ENCODE data around the gene BICC1. TPM values are rescaled to one million over a fixed set of nuclear protein-coding genes. Genes with fewer than 3 reads are reported as not detected.

The BICC1 gene
- total and polyA plus RNA-seq, 2 of the 13 experiments (the other 11 are each of a cell fraction or from before 2014, with no cell fraction given), result 0.18 to 1.5 TPM

DNA sequence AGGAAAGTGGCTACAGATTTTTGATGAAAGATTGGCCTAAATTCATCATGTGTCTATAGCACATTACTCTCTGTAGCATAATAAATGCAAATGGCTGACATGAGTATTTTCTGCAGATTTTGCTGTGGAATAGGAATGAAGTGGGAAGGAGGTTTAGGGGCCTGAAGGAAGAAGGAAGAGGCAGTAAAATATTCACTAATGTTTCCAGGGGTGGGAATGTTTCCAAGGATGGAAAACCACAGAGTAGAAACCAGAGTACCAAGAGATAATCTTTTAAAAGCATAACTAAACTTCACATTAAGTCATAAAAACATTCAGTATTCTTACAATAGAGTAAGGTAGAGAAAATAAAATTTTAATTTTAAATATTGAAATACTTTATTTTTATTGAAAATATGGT, 267.8 kb downstream of the BICC1 start:
- DNase-seq (ENCODE audit: low spot score) (no peak), FAIRE-seq (no peak), ATAC-seq (no peak)
- Histone ChIP-seq H3K27ac (ENCODE audit: extremely low read length, insufficient read depth, low read length) (no peak overlapping the region), H3K4me3 (replicated peaks in 1 of 3; ENCODE audit: insufficient read depth in 1 of 3, low read depth in 2 of 3, low read length in 3 of 3) (no peak overlapping the region), H3K4me2 (ENCODE audit: low read depth, low read length) (no peak overlapping the region), H3K27me3 (ENCODE audit: control insufficient read depth in 1 of 2, insufficient read depth in 2 of 2, low read length in 2 of 2) (no peaks in the 10 kb centered on the region), H3K9me3 (ENCODE audit: low read length) (no peaks in the 10 kb centered on the region), H3K79me2 (ENCODE audit: insufficient read depth, low read length) (no peaks in the 10 kb centered on the region), H3K9ac (ENCODE audit: insufficient read depth, low read depth, low read length) (no peak overlapping the region), H4K20me1 (ENCODE audit: insufficient read depth, low read length) (no peaks in the 10 kb centered on the region), H2AFZ (ENCODE audit: low read length) (no peak overlapping the region), H3K4me1 (ENCODE audit: insufficient read depth, low read length) (peaks cover 8% of the 10 kb centered on the region; the same call in 1 of the 2 replicates), H3K36me3 (replicated peaks in 1 of 2; ENCODE audit: control insufficient read depth in 1 of 2, insufficient read depth in 2 of 2, low read length in 2 of 2) (no peaks in the 10 kb centered on the region)
- CTCF ChIA-PET (ENCODE audit: low intra/inter-chr PET ratio, low total read pairs), result interaction anchor here (2.6 kb wide), 1 partner anchor 841 kb away, joined by 12 read pairs; no protein-coding TSS in a partner anchor
- in situ Hi-C loops (cut with HindIII; ENCODE audit: extremely low pct_ligation_motif_present, low pct_unique_long_range_greater_than_20kb), result loop anchor here (5.0 to 25.0 kb wide), 3 partner anchors 842 to 1257 kb away; no protein-coding TSS in a partner anchor
- no TSS peak for BruUV-seq (replicated peaks)
- POLR2A ChIA-PET, result no interaction called here
- intact Hi-C loops (cut with micrococcal nuclease; ENCODE audit: unreplicated experiment), result loop anchor here (5.0 to 10.0 kb wide), 3 partner anchors 174 to 462 kb away; no protein-coding TSS in a partner anchor
- TF ChIP-seq, protein P1, sequence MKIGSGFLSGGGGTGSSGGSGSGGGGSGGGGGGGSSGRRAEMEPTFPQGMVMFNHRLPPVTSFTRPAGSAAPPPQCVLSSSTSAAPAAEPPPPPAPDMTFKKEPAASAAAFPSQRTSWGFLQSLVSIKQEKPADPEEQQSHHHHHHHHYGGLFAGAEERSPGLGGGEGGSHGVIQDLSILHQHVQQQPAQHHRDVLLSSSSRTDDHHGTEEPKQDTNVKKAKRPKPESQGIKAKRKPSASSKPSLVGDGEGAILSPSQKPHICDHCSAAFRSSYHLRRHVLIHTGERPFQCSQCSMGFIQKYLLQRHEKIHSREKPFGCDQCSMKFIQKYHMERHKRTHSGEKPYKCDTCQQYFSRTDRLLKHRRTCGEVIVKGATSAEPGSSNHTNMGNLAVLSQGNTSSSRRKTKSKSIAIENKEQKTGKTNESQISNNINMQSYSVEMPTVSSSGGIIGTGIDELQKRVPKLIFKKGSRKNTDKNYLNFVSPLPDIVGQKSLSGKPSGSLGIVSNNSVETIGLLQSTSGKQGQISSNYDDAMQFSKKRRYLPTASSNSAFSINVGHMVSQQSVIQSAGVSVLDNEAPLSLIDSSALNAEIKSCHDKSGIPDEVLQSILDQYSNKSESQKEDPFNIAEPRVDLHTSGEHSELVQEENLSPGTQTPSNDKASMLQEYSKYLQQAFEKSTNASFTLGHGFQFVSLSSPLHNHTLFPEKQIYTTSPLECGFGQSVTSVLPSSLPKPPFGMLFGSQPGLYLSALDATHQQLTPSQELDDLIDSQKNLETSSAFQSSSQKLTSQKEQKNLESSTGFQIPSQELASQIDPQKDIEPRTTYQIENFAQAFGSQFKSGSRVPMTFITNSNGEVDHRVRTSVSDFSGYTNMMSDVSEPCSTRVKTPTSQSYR (CRISPR knock-in tag; IDR thresholded peaks at IDR 0.05; ENCODE audit: borderline replicate concordance), result no peak
- TF ChIP-seq NFYC (CRISPR knock-in tag; IDR thresholded peaks at IDR 0.05), result no peak
- no peak for TF ChIP-seq ZNF431 (CRISPR knock-in tag; IDR thresholded peaks at IDR 0.05; ENCODE audit: borderline replicate concordance, low read depth)
- TF ChIP-seq ELF4 (CRISPR knock-in tag; IDR thresholded peaks at IDR 0.05; ENCODE audit: borderline replicate concordance), result no peak
- TF ChIP-seq, protein P2, sequence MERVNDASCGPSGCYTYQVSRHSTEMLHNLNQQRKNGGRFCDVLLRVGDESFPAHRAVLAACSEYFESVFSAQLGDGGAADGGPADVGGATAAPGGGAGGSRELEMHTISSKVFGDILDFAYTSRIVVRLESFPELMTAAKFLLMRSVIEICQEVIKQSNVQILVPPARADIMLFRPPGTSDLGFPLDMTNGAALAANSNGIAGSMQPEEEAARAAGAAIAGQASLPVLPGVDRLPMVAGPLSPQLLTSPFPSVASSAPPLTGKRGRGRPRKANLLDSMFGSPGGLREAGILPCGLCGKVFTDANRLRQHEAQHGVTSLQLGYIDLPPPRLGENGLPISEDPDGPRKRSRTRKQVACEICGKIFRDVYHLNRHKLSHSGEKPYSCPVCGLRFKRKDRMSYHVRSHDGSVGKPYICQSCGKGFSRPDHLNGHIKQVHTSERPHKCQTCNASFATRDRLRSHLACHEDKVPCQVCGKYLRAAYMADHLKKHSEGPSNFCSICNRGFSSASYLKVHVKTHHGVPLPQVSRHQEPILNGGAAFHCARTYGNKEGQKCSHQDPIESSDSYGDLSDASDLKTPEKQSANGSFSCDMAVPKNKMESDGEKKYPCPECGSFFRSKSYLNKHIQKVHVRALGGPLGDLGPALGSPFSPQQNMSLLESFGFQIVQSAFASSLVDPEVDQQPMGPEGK (CRISPR knock-in tag; IDR thresholded peaks at IDR 0.05), result no peak
- TF ChIP-seq, protein P3, sequence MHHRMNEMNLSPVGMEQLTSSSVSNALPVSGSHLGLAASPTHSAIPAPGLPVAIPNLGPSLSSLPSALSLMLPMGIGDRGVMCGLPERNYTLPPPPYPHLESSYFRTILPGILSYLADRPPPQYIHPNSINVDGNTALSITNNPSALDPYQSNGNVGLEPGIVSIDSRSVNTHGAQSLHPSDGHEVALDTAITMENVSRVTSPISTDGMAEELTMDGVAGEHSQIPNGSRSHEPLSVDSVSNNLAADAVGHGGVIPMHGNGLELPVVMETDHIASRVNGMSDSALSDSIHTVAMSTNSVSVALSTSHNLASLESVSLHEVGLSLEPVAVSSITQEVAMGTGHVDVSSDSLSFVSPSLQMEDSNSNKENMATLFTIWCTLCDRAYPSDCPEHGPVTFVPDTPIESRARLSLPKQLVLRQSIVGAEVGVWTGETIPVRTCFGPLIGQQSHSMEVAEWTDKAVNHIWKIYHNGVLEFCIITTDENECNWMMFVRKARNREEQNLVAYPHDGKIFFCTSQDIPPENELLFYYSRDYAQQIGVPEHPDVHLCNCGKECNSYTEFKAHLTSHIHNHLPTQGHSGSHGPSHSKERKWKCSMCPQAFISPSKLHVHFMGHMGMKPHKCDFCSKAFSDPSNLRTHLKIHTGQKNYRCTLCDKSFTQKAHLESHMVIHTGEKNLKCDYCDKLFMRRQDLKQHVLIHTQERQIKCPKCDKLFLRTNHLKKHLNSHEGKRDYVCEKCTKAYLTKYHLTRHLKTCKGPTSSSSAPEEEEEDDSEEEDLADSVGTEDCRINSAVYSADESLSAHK (CRISPR knock-in tag; IDR thresholded peaks at IDR 0.05; ENCODE audit: borderline replicate concordance), result no peak
- no peak for TF ChIP-seq ZZZ3 (CRISPR knock-in tag; IDR thresholded peaks at IDR 0.05; ENCODE audit: borderline replicate concordance)
- TF ChIP-seq RBAK (CRISPR knock-in tag; IDR thresholded peaks at IDR 0.05), result no peak
- TF ChIP-seq, protein P4, sequence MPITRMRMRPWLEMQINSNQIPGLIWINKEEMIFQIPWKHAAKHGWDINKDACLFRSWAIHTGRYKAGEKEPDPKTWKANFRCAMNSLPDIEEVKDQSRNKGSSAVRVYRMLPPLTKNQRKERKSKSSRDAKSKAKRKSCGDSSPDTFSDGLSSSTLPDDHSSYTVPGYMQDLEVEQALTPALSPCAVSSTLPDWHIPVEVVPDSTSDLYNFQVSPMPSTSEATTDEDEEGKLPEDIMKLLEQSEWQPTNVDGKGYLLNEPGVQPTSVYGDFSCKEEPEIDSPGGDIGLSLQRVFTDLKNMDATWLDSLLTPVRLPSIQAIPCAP (CRISPR knock-in tag; IDR thresholded peaks at IDR 0.05; ENCODE audit: low read depth), result no peak
- TF ChIP-seq ZNF282 (IDR thresholded peaks at IDR 0.05; ENCODE audit: partially characterized antibody), result no peak
- TF ChIP-seq, protein P5, sequence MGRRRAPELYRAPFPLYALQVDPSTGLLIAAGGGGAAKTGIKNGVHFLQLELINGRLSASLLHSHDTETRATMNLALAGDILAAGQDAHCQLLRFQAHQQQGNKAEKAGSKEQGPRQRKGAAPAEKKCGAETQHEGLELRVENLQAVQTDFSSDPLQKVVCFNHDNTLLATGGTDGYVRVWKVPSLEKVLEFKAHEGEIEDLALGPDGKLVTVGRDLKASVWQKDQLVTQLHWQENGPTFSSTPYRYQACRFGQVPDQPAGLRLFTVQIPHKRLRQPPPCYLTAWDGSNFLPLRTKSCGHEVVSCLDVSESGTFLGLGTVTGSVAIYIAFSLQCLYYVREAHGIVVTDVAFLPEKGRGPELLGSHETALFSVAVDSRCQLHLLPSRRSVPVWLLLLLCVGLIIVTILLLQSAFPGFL (CRISPR knock-in tag; IDR thresholded peaks at IDR 0.05), result no peak
- no peak for TF ChIP-seq ZNF205 (CRISPR knock-in tag; IDR thresholded peaks at IDR 0.05)
- TF ChIP-seq SMAD9 (CRISPR knock-in tag; IDR thresholded peaks at IDR 0.05), result no peak
- no peak for TF ChIP-seq RBFOX2 (IDR thresholded peaks at IDR 0.05; ENCODE audit: low read depth, low read length)
- TF ChIP-seq NPAS2 (CRISPR knock-in tag; IDR thresholded peaks at IDR 0.05; ENCODE audit: borderline replicate concordance), result no peak
- no peak for TF ChIP-seq TBX2 (CRISPR knock-in tag; IDR thresholded peaks at IDR 0.05; ENCODE audit: borderline replicate concordance)
